Measurements from ENCODE around the gene BMP7.

DNA sequence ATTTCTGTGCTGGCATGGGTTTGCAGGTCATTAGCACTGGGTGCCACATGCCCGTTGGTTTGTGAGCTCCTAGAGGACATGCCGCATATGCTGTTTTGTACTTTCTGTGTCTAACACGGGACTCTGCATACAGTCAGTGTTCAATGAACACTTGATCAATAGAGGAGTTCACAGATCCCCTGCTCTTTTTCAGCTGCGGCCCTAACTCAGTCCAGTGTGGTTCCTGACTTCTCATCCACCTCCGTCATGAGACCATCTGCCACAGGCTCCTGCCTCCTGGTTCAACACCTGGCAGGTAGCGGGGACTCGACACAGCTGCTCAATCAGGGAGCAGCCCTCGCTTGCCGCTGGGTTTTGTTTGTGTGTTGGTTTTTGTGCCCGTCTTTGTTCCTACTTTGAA lies 13.8 kb upstream of the BMP7 start:
- no peak for TF ChIP-seq ZFP3 (CRISPR knock-in tag; IDR thresholded peaks at IDR 0.05)
- TF ChIP-seq, protein P1, sequence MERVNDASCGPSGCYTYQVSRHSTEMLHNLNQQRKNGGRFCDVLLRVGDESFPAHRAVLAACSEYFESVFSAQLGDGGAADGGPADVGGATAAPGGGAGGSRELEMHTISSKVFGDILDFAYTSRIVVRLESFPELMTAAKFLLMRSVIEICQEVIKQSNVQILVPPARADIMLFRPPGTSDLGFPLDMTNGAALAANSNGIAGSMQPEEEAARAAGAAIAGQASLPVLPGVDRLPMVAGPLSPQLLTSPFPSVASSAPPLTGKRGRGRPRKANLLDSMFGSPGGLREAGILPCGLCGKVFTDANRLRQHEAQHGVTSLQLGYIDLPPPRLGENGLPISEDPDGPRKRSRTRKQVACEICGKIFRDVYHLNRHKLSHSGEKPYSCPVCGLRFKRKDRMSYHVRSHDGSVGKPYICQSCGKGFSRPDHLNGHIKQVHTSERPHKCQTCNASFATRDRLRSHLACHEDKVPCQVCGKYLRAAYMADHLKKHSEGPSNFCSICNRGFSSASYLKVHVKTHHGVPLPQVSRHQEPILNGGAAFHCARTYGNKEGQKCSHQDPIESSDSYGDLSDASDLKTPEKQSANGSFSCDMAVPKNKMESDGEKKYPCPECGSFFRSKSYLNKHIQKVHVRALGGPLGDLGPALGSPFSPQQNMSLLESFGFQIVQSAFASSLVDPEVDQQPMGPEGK (CRISPR knock-in tag; IDR thresholded peaks at IDR 0.05; ENCODE audit: borderline replicate concordance), result no peak
- TF ChIP-seq, protein P2, sequence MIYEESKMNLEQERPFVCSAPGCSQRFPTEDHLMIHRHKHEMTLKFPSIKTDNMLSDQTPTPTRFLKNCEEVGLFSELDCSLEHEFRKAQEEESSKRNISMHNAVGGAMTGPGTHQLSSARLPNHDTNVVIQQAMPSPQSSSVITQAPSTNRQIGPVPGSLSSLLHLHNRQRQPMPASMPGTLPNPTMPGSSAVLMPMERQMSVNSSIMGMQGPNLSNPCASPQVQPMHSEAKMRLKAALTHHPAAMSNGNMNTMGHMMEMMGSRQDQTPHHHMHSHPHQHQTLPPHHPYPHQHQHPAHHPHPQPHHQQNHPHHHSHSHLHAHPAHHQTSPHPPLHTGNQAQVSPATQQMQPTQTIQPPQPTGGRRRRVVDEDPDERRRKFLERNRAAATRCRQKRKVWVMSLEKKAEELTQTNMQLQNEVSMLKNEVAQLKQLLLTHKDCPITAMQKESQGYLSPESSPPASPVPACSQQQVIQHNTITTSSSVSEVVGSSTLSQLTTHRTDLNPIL (CRISPR knock-in tag; IDR thresholded peaks at IDR 0.05; ENCODE audit: low read depth), result no peak
- TF ChIP-seq BACH2 (CRISPR knock-in tag; IDR thresholded peaks at IDR 0.05; ENCODE audit: borderline replicate concordance), result no peak
- TF ChIP-seq, protein P3, sequence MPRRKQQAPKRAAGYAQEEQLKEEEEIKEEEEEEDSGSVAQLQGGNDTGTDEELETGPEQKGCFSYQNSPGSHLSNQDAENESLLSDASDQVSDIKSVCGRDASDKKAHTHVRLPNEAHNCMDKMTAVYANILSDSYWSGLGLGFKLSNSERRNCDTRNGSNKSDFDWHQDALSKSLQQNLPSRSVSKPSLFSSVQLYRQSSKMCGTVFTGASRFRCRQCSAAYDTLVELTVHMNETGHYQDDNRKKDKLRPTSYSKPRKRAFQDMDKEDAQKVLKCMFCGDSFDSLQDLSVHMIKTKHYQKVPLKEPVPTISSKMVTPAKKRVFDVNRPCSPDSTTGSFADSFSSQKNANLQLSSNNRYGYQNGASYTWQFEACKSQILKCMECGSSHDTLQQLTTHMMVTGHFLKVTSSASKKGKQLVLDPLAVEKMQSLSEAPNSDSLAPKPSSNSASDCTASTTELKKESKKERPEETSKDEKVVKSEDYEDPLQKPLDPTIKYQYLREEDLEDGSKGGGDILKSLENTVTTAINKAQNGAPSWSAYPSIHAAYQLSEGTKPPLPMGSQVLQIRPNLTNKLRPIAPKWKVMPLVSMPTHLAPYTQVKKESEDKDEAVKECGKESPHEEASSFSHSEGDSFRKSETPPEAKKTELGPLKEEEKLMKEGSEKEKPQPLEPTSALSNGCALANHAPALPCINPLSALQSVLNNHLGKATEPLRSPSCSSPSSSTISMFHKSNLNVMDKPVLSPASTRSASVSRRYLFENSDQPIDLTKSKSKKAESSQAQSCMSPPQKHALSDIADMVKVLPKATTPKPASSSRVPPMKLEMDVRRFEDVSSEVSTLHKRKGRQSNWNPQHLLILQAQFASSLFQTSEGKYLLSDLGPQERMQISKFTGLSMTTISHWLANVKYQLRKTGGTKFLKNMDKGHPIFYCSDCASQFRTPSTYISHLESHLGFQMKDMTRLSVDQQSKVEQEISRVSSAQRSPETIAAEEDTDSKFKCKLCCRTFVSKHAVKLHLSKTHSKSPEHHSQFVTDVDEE (CRISPR knock-in tag; IDR thresholded peaks at IDR 0.05), result no peak
- TF ChIP-seq RARB (CRISPR knock-in tag; IDR thresholded peaks at IDR 0.05), result no peak
- no peak for TF ChIP-seq ZFP30 (CRISPR knock-in tag; IDR thresholded peaks at IDR 0.05)
- TF ChIP-seq SNAI2 (CRISPR knock-in tag; IDR thresholded peaks at IDR 0.05), result no peak
